Panc1 (cell line): ENCODE results near the gene GUCD1.

Experiments used
- POLR2AphosphoS5 ChIP-seq: IDR thresholded peaks from 2 replicates; pipeline ENCODE4 v1.6.1; 2012; ENCODE audit warnings: mild to moderate bottlenecking, low read depth, low read length, moderate library complexity
- TCF7L2 ChIP-seq: IDR thresholded peaks from 2 replicates; pipeline ENCODE4 v1.6.1; 2011; ENCODE audit warnings: mild to moderate bottlenecking, low read depth, low read length, inconsistent platforms
- TF ChIP-seq, protein P1 (sequence below): fragments of 450-650 bp; IDR thresholded peaks from 2 replicates; pipeline ENCODE4 v1.5.1; 2017; ENCODE audit warnings: mild to moderate bottlenecking

DNA sequence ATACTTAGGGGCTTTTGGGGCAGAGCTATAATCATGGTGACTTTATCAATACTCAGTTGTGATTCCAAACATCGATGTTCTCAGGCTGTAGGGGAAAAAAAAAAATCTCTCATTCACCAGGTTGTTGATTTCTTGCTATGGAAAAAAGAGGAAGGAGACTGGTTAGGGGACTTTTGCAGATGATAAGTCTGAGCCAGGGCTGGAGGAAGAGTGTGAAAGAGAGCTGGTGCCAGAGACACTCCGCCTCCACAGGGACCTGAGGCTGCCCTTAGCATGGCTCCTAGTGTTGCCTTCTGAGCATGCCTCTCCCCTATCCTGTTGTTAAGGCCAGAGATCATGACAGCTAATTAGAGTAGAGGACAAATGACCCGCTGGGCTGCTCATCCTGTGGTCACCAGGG lies 42.9 kb downstream of the GUCD1 start:
- TF ChIP-seq, protein P1, sequence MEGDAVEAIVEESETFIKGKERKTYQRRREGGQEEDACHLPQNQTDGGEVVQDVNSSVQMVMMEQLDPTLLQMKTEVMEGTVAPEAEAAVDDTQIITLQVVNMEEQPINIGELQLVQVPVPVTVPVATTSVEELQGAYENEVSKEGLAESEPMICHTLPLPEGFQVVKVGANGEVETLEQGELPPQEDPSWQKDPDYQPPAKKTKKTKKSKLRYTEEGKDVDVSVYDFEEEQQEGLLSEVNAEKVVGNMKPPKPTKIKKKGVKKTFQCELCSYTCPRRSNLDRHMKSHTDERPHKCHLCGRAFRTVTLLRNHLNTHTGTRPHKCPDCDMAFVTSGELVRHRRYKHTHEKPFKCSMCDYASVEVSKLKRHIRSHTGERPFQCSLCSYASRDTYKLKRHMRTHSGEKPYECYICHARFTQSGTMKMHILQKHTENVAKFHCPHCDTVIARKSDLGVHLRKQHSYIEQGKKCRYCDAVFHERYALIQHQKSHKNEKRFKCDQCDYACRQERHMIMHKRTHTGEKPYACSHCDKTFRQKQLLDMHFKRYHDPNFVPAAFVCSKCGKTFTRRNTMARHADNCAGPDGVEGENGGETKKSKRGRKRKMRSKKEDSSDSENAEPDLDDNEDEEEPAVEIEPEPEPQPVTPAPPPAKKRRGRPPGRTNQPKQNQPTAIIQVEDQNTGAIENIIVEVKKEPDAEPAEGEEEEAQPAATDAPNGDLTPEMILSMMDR, result no peak
- TF ChIP-seq TCF7L2 (no peak), POLR2AphosphoS5 (no peak)
